Measurements from ENCODE around the gene NUP58. TPM values are rescaled to one million over a fixed set of nuclear protein-coding genes. Genes with fewer than 3 reads are reported as not detected.
A peak's percentile ranks its signal among the peaks of the same experiment; 100 is the strongest.
"Not testable (repeated sequence)": the region's sequence is repeated elsewhere in the genome, so short reads cannot be mapped to it uniquely, and the experiment has no call there.

Gene NUP58
- polyA plus RNA-seq, 3 donors: 42.9 to 59.5 (median 51.9) TPM

- not testable (repeated sequence) for DNase-seq (ENCODE audit: extremely low read depth in 1 of 11, low read depth in 9 of 11, low spot score in 4 of 11)
Measured at GRCh38 chr13:25360443-25360842, 59.0 kb downstream of the NUP58 start.

- DNase-seq (ENCODE audit: extremely low read depth in 1 of 11, low read depth in 9 of 11, low spot score in 4 of 11): no peak
Measured at GRCh38 chr13:25365720-25366235, 64.4 kb downstream of the NUP58 start.

- DNase-seq (ENCODE audit: extremely low read depth in 1 of 11, low read depth in 9 of 11, low spot score in 4 of 11): no peak
Measured at GRCh38 chr13:25371158-25371874, 69.9 kb downstream of the NUP58 start.

- peak in 1 of 11 donors; percentile 18 for DNase-seq (ENCODE audit: extremely low read depth in 1 of 11, low read depth in 9 of 11, low spot score in 4 of 11)
Measured at GRCh38 chr13:25371875-25372283, 70.5 kb downstream of the NUP58 start, which contains the start of gene ATP8A2. Gene ATP8A2, plus strand, starts transcription at chr13:25371974. Its CDS starts 239 bp downstream, at chr13:25372213.

GRCh38 chr13:25372284-25373081 lies 71.1 kb downstream of the NUP58 start:
- peak in 2 of 11 donors; percentile 16 to 18 for DNase-seq (ENCODE audit: extremely low read depth in 1 of 11, low read depth in 9 of 11, low spot score in 4 of 11)

- peak in 1 of 11 donors; percentile 22 for DNase-seq (ENCODE audit: extremely low read depth in 1 of 11, low read depth in 9 of 11, low spot score in 4 of 11)
Measured at GRCh38 chr13:25375727-25376358, 74.4 kb downstream of the NUP58 start.

- no peak for DNase-seq (ENCODE audit: extremely low read depth in 1 of 11, low read depth in 9 of 11, low spot score in 4 of 11)
Measured at GRCh38 chr13:25377244-25377962, 76.0 kb downstream of the NUP58 start.

GRCh38 chr13:25378528-25378927 lies 77.1 kb downstream of the NUP58 start:
- no peak for DNase-seq (ENCODE audit: extremely low read depth in 1 of 11, low read depth in 9 of 11, low spot score in 4 of 11)

GRCh38 chr13:25379011-25379410 lies 77.6 kb downstream of the NUP58 start:
- no peak for DNase-seq (ENCODE audit: extremely low read depth in 1 of 11, low read depth in 9 of 11, low spot score in 4 of 11)

- DNase-seq (ENCODE audit: extremely low read depth in 1 of 11, low read depth in 9 of 11, low spot score in 4 of 11): no peak
Measured at GRCh38 chr13:25380082-25380481, 78.7 kb downstream of the NUP58 start.

GRCh38 chr13:25380741-25381324 lies 79.4 kb downstream of the NUP58 start:
- no peak for DNase-seq (ENCODE audit: extremely low read depth in 1 of 11, low read depth in 9 of 11, low spot score in 4 of 11)

GRCh38 chr13:25384758-25385410 lies 83.5 kb downstream of the NUP58 start:
- DNase-seq (ENCODE audit: extremely low read depth in 1 of 11, low read depth in 9 of 11, low spot score in 4 of 11): no peak

GRCh38 chr13:25391932-25392331 lies 90.5 kb downstream of the NUP58 start:
- no peak for DNase-seq (ENCODE audit: extremely low read depth in 1 of 11, low read depth in 9 of 11, low spot score in 4 of 11)

Other genes starting within 250 kb of the NUP58 start
- gene PABPC3, start 205.5 kb upstream of the NUP58 start, polyA plus RNA-seq (ENCODE audit: insufficient read length in 3 of 3): 1 to 10 TPM; 1.2 to 1.7 (median 1.3) TPM
- gene AMER2, start 129.3 kb upstream of the NUP58 start, polyA plus RNA-seq (ENCODE audit: insufficient read length in 3 of 3): under 1 TPM; 0.39 to 0.44 (median 0.43) TPM
- gene MTMR6, start 14.1 kb upstream of the NUP58 start, polyA plus RNA-seq (ENCODE audit: insufficient read length in 3 of 3): 10 to 100 TPM; 15.2 to 20.6 (median 19.0) TPM
- gene ATP8A2, start 70.3 kb downstream of the NUP58 start, polyA plus RNA-seq (ENCODE audit: insufficient read length in 3 of 3): 1 to 10 TPM; 4.8 to 6.4 (median 5.8) TPM

Measured in renal cortex interstitium (tissue), 11 donors.